Panc1 (cell line): ENCODE data around the gene WDR33. TPM values are rescaled to one million over a fixed set of nuclear protein-coding genes. Genes with fewer than 3 reads are reported as not detected.

Source experiments
- ATAC-seq: fragments of 200-7000 bp; cut with Tn5 transposase; 2 replicates; pipeline ENCODE4 v1.9.1; 2020; ENCODE audit warnings: mild to moderate bottlenecking, moderate library complexity
- BruUV-seq: library from RNA; stranded (reverse); fragments of 400-500 nt; replicated peaks from 2 replicates; lab custom pipeline; 2021; lab: Mats Ljungman, UMichigan
- CTCF ChIA-PET: fragments of 300-600 bp; sonication (Branson Sonifier 250); formaldehyde crosslinking; loops from one replicate; lab custom pipeline; 2022; ENCODE audit warnings: antibody characterized with exemption; lab: Charles Lee
- POLR2A ChIA-PET: fragments of 300-600 bp; sonication (Branson Sonifier 250); formaldehyde crosslinking; loops from one replicate; lab custom pipeline; 2022; ENCODE audit warnings: antibody characterized with exemption; lab: Charles Lee
- DNase-seq: peaks from one replicate; pipeline ENCODE4 v3.0.0-alpha.2; 2010; ENCODE audit warnings: low read depth, low spot score
- H3K27ac ChIP-seq: 2 replicates; pipeline ENCODE4 v1.5.1; 2011; ENCODE audit warnings: mild to moderate bottlenecking, low read length, inconsistent platforms
- H3K27me3 ChIP-seq: fragments of 200-500 bp; sonication (Bioruptor generic); 2 replicates; pipeline ENCODE4 v1.6.0; 2014; ENCODE audit warnings: low read length, inconsistent platforms; ENCODE audit not compliant: control insufficient read depth, insufficient read depth
- H3K36me3 ChIP-seq: fragments of 200-500 bp; sonication (Bioruptor generic); 2 replicates; pipeline ENCODE4 v1.5.1; 2014; ENCODE audit warnings: inconsistent platforms, mild to moderate bottlenecking, low read length, moderate library complexity; ENCODE audit not compliant: control insufficient read depth, insufficient read depth
- H3K4me1 ChIP-seq: 2 replicates; pipeline ENCODE4 v1.5.1; 2011; ENCODE audit warnings: inconsistent platforms, mild to moderate bottlenecking, low read length, moderate library complexity; ENCODE audit not compliant: control insufficient read depth, insufficient read depth
- H3K4me3 ChIP-seq, 2 experiments: 2 replicates each; pipeline ENCODE4 v1.5.1; 2011 to 2012; ENCODE audit warnings: low read depth in 2 of 2, low read length in 2 of 2, mild to moderate bottlenecking in 2 of 2, inconsistent platforms in 1 of 2, moderate library complexity in 1 of 2
- H3K9me3 ChIP-seq: fragments of 200-500 bp; sonication (Bioruptor generic); 2 replicates; pipeline ENCODE4 v1.5.1; 2014; ENCODE audit warnings: low read depth, mild to moderate bottlenecking, inconsistent platforms, low read length, moderate library complexity; ENCODE audit not compliant: control insufficient read depth, insufficient read depth
- POLR2AphosphoS5 ChIP-seq: IDR thresholded peaks from 2 replicates; pipeline ENCODE4 v1.6.1; 2012; ENCODE audit warnings: mild to moderate bottlenecking, low read depth, low read length, moderate library complexity
- SIN3A ChIP-seq: IDR thresholded peaks from 2 replicates; pipeline ENCODE4 v1.6.1; 2012; ENCODE audit warnings: low read depth, mild to moderate bottlenecking, low read length, moderate library complexity, borderline replicate concordance; ENCODE audit not compliant: insufficient read depth
- TCF7L2 ChIP-seq: IDR thresholded peaks from 2 replicates; pipeline ENCODE4 v1.6.1; 2011; ENCODE audit warnings: mild to moderate bottlenecking, low read depth, low read length, inconsistent platforms
- in situ Hi-C: cut with HindIII; loops from 2 replicates; pipeline ENCODE4 v1.10.0; 2016; ENCODE audit warnings: low sequenced_read_pairs, low pct_unique_long_range_greater_than_20kb
- intact Hi-C: fragments of 100-400 bp; cut with micrococcal nuclease; formaldehyde crosslinking; loops from one replicate; pipeline ENCODE4 v1.10.0; 2022; ENCODE audit not compliant: unreplicated experiment
- total RNA-seq: library from RNA; stranded (reverse); gene quantifications from one replicate; pipeline ENCODE4 v1.2.1, GENCODE V29; 2021; ENCODE audit not compliant: unreplicated experiment
- TF ChIP-seq, protein P1 (sequence below): fragments of 450-650 bp; IDR thresholded peaks from 2 replicates; pipeline ENCODE4 v1.5.1; 2017; ENCODE audit warnings: mild to moderate bottlenecking
- TF ChIP-seq, protein P2 (sequence below), 2 experiments: IDR thresholded peaks; 2 replicates each; pipeline ENCODE4 v1.6.1; 2011 to 2012; ENCODE audit warnings: low read depth in 2 of 2, control low read depth in 1 of 2, low read length in 1 of 2, mild to moderate bottlenecking in 1 of 2, moderate library complexity in 1 of 2; ENCODE audit not compliant: insufficient read depth in 1 of 2

The WDR33 gene
- total RNA-seq, 1 experiment from 2014 or later = 63.7 TPM

DNA sequence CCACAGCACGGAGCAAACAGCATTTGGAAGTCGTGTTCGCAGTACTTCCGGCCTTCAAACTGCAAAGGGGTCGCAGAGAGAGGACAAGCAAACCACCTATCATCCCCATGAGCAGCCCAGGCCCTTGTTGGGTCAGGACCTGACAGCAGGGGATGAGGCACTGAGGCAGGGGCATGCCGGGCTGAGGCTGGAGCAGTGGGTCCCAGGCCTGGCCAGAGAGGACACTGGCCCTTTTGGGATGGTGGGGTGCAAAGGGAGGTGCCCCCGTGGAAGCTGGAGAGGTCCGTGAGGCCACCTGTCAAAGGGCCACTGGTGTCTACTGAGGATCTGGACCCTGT, 156.2 kb downstream of the WDR33 start:
- CTCF ChIA-PET = no interaction called here
- no peak overlapping the region for H3K27ac ChIP-seq
- DNase-seq = no peak
- no peaks in the 10 kb centered on the region for H3K36me3 ChIP-seq
- no peaks in the 10 kb centered on the region for H3K9me3 ChIP-seq
- in situ Hi-C loops (no loop called here), intact Hi-C loops (no loop called here)
- H3K4me1 ChIP-seq = no peaks in the 10 kb centered on the region
- H3K27me3 ChIP-seq = no peaks in the 10 kb centered on the region
- TF ChIP-seq TCF7L2 (no peak), POLR2AphosphoS5 (no peak)
- H3K4me3 ChIP-seq = no peak overlapping the region
- BruUV-seq = no TSS peak
- POLR2A ChIA-PET = no interaction called here
- ATAC-seq = no peak

DNA sequence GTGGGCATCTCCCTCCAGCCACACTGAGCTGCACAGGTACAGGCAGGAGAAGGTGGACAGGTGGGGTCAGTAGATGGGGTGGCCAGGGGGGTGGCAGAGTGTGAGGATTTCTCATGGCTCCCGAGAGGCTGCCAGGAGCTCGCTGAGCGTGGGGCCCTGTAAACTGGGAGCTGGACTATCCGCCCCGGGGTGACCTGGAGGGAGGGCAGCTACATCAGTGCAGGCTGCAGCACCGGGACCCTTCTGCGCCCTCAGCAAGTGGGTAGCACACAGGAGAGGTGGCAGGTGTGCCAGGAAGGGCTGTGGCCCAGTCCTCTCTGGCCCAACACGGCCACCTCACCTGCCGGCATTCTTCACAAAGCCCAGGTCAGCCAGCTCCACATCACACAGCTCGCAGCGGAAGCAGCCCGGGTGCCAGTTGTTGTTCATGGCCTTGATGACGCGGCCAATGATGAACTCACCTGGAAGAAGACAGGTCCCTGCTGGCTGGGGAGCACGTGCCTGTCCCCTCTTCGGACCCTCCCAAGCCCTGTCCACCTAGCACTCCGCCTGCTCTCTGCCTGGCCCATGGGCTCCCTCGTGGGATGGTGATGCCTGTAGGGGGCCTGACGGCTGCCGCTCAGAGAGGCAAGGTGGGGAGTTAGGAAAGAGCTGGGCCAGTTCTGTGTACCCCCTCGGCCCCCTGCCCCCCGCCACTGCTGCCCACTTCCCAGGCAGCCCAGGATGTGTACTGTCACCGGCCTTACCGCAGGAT, 156.7 kb downstream of the WDR33 start:
- DNase-seq = no peak
- Histone ChIP-seq H3K9me3 (no peaks in the 10 kb centered on the region), H3K36me3 (no peaks in the 10 kb centered on the region), H3K27ac (no peak overlapping the region), H3K4me3 (no peak overlapping the region), H3K27me3 (no peaks in the 10 kb centered on the region), H3K4me1 (0 out of 2 replicates have a peak, but pooled peaks cover 4% of the 10 kb centered on the region)
- intact Hi-C loops = no loop called here
- CTCF ChIA-PET = interaction anchor here (2.8 kb wide), 1 partner anchor 63 kb away, joined by 13 read pairs; no protein-coding TSS in a partner anchor
- no peak for TF ChIP-seq SIN3A
- no peak for TF ChIP-seq TCF7L2
- TF ChIP-seq, protein P1, sequence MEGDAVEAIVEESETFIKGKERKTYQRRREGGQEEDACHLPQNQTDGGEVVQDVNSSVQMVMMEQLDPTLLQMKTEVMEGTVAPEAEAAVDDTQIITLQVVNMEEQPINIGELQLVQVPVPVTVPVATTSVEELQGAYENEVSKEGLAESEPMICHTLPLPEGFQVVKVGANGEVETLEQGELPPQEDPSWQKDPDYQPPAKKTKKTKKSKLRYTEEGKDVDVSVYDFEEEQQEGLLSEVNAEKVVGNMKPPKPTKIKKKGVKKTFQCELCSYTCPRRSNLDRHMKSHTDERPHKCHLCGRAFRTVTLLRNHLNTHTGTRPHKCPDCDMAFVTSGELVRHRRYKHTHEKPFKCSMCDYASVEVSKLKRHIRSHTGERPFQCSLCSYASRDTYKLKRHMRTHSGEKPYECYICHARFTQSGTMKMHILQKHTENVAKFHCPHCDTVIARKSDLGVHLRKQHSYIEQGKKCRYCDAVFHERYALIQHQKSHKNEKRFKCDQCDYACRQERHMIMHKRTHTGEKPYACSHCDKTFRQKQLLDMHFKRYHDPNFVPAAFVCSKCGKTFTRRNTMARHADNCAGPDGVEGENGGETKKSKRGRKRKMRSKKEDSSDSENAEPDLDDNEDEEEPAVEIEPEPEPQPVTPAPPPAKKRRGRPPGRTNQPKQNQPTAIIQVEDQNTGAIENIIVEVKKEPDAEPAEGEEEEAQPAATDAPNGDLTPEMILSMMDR = no peak
- no peak for TF ChIP-seq POLR2AphosphoS5
- TF ChIP-seq, protein P2, sequence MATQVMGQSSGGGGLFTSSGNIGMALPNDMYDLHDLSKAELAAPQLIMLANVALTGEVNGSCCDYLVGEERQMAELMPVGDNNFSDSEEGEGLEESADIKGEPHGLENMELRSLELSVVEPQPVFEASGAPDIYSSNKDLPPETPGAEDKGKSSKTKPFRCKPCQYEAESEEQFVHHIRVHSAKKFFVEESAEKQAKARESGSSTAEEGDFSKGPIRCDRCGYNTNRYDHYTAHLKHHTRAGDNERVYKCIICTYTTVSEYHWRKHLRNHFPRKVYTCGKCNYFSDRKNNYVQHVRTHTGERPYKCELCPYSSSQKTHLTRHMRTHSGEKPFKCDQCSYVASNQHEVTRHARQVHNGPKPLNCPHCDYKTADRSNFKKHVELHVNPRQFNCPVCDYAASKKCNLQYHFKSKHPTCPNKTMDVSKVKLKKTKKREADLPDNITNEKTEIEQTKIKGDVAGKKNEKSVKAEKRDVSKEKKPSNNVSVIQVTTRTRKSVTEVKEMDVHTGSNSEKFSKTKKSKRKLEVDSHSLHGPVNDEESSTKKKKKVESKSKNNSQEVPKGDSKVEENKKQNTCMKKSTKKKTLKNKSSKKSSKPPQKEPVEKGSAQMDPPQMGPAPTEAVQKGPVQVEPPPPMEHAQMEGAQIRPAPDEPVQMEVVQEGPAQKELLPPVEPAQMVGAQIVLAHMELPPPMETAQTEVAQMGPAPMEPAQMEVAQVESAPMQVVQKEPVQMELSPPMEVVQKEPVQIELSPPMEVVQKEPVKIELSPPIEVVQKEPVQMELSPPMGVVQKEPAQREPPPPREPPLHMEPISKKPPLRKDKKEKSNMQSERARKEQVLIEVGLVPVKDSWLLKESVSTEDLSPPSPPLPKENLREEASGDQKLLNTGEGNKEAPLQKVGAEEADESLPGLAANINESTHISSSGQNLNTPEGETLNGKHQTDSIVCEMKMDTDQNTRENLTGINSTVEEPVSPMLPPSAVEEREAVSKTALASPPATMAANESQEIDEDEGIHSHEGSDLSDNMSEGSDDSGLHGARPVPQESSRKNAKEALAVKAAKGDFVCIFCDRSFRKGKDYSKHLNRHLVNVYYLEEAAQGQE (IDR thresholded peaks at IDR 0.05; ENCODE audit: insufficient read depth in 1 of 2, low read depth in 2 of 2, low read length in 1 of 2) = no peak
- in situ Hi-C loops = no loop called here
- no peak for ATAC-seq
- BruUV-seq = no TSS peak
- POLR2A ChIA-PET = no interaction called here
